Right renal pelvis (tissue), 4 donors: Measurements from ENCODE around the gene PRRC1. TPM values are rescaled to one million over a fixed set of nuclear protein-coding genes. Genes with fewer than 3 reads are reported as not detected.

Source experiments
- DNase-seq, 4 donors: peaks; one replicate each; pipeline ENCODE4 v3.0.0-alpha.2; 2013; ENCODE audit warnings: low read depth in 4 of 4, low spot score in 3 of 4, missing footprints in 1 of 4
- polyA plus RNA-seq, 4 donors: library from polyadenylated mRNA; unstranded; fragments of 120-200 nt; gene quantifications; one replicate each; pipeline ENCODE4 v1.2.1, GENCODE V29; 2013; ENCODE audit not compliant: insufficient read length in 4 of 4

The PRRC1 gene
- polyA plus RNA-seq: 10 to 100 TPM; 76.7 to 93.6 (median 91.6) TPM

GRCh38 chr5:127517480-127518318 is at the start of gene PRRC1:
TSS of gene PRRC1 (plus strand) at chr5:127517640. CDS start at chr5:127523480, 5,840 bp downstream.
- DNase-seq: peak; percentile 59 to 73 (median 70)

GRCh38 chr5:127471211-127471610 is 46.2 kb upstream of the PRRC1 start:
- no peak for DNase-seq

GRCh38 chr5:127472700-127473099 is 44.7 kb upstream of the PRRC1 start:
- DNase-seq: no peak

GRCh38 chr5:127486471-127486870 is 31.0 kb upstream of the PRRC1 start:
- no peak for DNase-seq

- peak; percentile 35 to 61 (median 49) for DNase-seq
Measured at GRCh38 chr5:127492854-127493738, 24.3 kb upstream of the PRRC1 start.

- no peak for DNase-seq
Measured at GRCh38 chr5:127498548-127498947, 18.9 kb upstream of the PRRC1 start.

GRCh38 chr5:127505905-127506304 is 11.5 kb upstream of the PRRC1 start:
- no peak for DNase-seq

GRCh38 chr5:127506616-127507015 is 10.8 kb upstream of the PRRC1 start:
- DNase-seq: no peak

GRCh38 chr5:127508644-127509373 is 8.6 kb upstream of the PRRC1 start:
- no peak for DNase-seq

GRCh38 chr5:127513408-127513970 is 4.0 kb upstream of the PRRC1 start:
- no peak for DNase-seq

- DNase-seq: no peak
Measured at GRCh38 chr5:127514816-127515215, 2.6 kb upstream of the PRRC1 start.

- no peak for DNase-seq
Measured at GRCh38 chr5:127515693-127516440, 1.6 kb upstream of the PRRC1 start.

GRCh38 chr5:127517110-127517479 is 345 bp upstream of the PRRC1 start:
- DNase-seq: peak in 2 of 4 donors; percentile 5 to 47

GRCh38 chr5:127518319-127518621 is 830 bp downstream of the PRRC1 start:
- DNase-seq: peak in 2 of 4 donors; percentile 27 to 40

- no peak for DNase-seq
Measured at GRCh38 chr5:127519527-127519926, 2.1 kb downstream of the PRRC1 start.

- no peak for DNase-seq
Measured at GRCh38 chr5:127521138-127521770, 3.8 kb downstream of the PRRC1 start.

GRCh38 chr5:127525181-127525580 is 7.7 kb downstream of the PRRC1 start:
- DNase-seq: no peak

GRCh38 chr5:127529904-127530682 is 12.7 kb downstream of the PRRC1 start:
- no peak for DNase-seq

- DNase-seq: no peak
Measured at GRCh38 chr5:127536687-127537086, 19.2 kb downstream of the PRRC1 start.
